Renal cortex interstitium (tissue), 11 donors: ENCODE results near the gene CTNNBIP1. TPM values are rescaled to one million over a fixed set of nuclear protein-coding genes. Genes with fewer than 3 reads are reported as not detected.
A peak's percentile ranks its signal among the peaks of the same experiment; 100 is the strongest.

Source experiments
- DNase-seq, 11 donors: peaks; one replicate each; pipeline ENCODE4 v3.0.0-alpha.2; 2013; ENCODE audit warnings: low read depth in 9 of 11, low spot score in 4 of 11; ENCODE audit errors: extremely low read depth in 1 of 11
- polyA plus RNA-seq, 3 donors: library from polyadenylated mRNA; unstranded; fragments of 120-200 nt; gene quantifications; one replicate each; pipeline ENCODE4 v1.2.1, GENCODE V29; 2013; ENCODE audit not compliant: insufficient read length in 3 of 3

The CTNNBIP1 gene
- polyA plus RNA-seq, 3 donors, result 28.5 to 35.9 (median 35.3) TPM

DNA sequence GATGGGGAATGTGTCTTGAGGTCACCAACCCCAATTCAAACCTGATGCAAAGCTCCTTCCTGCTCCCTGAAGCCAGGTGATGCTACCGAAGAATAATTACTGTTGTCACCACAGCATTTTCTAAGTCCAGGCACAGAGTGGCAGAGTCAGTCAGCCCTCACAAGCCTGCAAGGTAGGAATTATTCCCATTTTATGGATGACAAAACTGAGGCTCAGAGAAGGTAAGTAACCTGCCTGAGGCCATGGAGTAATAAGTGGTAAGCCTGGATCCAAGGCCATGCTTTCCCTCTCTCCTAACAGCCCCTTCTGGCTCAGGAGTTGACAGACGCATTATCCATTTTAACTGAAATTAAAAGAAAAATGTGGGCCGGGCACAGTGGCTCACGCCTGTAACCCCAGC lies 23.0 kb downstream of the CTNNBIP1 start:
- DNase-seq, result no peak

DNA sequence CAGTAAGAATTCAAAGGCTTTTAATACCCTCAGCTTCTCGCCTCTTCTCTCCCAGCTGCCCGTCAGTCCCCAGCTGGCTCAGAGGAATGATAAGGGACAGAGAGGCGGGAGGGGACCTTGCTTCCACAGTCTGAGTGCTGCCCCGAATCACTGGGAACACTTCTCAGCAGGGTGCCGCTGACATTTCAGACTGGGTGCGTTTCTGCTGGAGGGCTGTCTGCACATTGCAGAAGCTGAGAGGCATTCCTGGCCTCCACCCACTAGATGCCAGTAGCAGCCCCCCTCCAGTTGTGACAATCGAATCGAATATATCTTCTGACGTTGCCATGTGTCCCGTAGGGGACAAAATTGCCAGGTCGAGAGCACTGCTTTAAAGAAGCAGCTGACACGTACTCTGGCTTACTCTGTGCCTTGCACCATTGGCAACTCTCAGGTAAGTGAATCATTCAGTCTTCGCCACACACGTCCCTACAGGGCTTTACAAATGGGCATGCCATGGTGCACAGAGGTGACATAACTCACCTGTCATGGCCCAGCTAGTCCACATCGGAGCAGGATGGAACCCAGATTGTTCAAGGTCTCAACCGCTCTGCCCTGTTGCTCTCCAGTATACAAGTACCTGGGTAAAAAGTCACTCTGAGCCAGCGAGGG lies 23.9 kb downstream of the CTNNBIP1 start:
- DNase-seq, result no peak

GRCh38 chr1:9884805-9885204 lies 25.3 kb downstream of the CTNNBIP1 start:
- DNase-seq, result no peak

GRCh38 chr1:9883585-9884449 lies 26.3 kb downstream of the CTNNBIP1 start:
- DNase-seq, result no peak

DNA sequence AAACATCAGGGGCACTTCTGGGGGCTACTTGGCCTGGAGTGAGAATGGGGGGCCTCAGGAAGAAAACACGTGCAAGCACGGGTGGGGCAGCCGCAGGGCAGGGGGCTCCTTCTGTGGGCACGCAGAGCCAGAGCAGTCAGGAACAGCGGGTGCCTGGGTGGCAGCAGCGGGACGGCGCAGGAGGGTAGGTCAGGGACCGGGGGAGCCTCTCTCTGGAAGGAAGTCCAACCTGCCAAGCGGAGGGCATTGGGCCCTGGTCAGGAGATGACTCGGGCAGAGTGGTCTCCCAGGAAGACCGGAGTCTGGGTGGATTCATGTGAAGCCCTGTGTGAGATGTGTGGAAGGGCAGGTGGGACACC lies 27.1 kb downstream of the CTNNBIP1 start:
- DNase-seq, result no peak

GRCh38 chr1:9882296-9882944 lies 27.6 kb downstream of the CTNNBIP1 start:
- DNase-seq, result no peak

DNA sequence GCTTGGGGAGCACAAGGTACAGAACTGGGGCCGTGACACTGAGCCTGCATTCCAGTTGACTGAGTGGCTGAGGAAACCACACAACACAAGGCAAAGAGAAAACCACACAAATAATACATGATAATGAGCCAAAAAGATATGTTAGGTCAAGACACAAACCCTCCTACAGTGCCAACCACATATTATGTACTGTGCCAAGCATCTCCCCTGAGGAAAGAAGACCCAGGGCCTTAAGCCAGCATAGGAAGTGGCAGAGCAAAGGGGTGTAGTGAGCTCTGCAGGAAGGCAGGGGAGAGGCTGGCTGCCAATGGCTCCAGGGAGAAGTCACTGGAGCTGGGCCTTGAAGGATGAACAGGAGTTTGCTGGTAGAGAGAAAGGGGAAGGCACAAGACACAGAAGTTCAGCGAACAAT lies 28.2 kb downstream of the CTNNBIP1 start:
- no peak for DNase-seq

DNA sequence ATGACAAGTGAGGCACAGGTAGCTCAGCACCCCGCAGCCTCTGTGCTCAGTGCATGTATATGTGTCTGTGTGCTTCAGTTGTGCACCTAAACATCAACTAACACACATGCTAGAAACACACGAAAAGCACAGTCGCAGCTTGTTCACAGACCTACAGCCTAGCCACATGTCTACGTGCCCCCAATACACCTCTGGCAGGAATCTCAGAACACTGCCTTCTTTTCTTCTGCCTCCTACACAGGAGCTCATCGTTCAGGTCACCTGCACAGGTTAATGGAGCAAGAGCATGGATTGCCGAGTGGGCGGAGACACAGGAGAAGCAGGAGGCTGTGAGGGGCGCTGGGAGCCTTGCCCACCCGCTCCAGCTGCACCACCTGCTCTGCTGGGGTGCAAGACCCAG lies 31.7 kb downstream of the CTNNBIP1 start:
- no peak for DNase-seq

DNA sequence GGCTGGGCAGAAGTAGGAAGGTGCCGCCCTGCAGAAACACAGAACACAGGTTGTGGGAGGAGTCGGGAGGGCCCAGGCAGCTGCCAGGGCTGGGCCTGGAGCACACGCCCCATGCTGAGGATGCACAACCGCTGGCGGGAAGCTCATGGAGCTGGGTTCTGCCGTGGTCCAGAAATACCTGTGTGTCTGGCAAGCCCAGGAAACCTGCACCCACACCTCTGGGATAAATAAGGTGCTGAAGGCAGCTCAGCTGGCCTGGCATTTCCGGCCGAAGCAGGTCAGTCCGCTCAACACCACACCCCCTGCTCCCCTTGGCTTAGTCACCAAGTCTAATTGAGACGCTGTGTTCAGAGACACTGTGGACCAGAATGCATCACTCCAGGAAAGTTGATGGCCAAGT lies 32.1 kb downstream of the CTNNBIP1 start:
- no peak for DNase-seq

- DNase-seq, result no peak
Observed at GRCh38 chr1:9875636-9876000, 34.5 kb downstream of the CTNNBIP1 start.

DNA sequence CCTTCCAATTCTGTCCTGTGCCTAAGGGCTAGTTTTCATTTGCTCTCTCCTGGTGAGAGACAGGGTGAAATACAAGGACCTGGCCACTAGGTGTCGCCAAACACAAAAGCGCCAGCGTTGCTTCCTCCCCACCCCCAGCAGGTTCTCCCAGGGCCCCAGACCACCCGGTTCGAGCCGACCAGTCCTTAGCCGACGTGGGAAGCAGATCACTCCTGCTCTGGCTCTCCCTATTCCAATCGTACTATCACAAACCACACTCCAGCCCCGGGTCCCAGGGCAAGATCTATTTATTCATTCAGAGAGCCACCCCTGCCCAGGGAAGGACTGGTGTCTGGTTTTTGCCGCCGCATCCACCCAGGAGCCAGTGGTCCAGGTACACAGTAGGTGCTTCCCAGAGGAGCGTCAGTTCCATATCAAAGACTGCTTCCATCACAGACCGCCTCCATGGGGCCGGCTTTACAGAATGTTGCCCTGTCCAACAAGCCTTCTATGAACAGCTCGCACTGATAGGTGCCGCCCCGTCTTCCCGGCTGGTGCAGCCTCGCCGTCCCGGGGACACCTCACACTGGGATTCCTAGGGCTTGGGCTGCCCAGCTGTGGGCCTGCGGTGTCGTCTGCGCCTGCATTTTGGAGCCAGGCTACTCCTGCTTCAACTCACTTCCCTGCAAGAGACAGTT lies 35.0 kb downstream of the CTNNBIP1 start:
- peak; percentile 53 to 76 (median 67) for DNase-seq

DNA sequence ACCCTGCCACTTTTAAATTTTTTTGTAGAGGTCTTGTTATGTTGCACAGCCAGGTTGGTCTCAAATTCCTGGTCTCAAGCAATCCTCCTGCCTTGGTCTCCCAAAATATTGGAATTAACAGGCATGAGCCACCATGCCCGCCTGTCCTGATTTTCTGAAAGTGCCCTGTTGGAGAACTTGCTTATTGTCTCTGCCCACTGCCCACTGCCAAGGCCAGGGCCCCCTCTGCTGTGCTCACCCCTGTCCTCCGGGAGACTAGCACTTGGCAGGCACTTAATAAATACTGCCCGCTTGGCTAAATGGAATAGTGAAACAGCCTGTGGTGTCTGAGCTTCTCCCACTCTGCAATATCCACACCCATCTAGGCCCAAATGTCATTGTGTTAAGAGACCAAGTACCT lies 35.7 kb downstream of the CTNNBIP1 start:
- no peak for DNase-seq

- DNase-seq, result no peak
Observed at GRCh38 chr1:9873992-9874391, 36.1 kb downstream of the CTNNBIP1 start.

DNA sequence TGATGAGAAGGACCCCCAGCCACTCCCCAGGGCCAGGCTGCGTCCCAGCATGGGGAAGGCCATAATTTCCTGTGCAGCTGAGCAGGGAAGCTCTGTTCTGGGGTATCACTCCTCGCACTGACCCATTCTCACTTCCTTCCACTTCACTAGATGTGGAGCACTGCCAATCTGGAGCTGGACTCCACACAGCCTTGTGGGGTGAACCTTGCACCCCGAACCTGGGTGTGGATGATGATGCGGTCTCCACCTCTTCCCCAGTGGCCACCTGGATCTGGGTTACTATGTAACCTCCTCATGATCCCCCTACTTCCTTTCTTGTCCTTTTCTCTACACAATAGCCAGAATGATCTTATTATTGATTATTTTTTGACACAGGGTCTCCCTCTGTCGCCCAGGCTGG lies 36.7 kb downstream of the CTNNBIP1 start:
- no peak for DNase-seq

DNA sequence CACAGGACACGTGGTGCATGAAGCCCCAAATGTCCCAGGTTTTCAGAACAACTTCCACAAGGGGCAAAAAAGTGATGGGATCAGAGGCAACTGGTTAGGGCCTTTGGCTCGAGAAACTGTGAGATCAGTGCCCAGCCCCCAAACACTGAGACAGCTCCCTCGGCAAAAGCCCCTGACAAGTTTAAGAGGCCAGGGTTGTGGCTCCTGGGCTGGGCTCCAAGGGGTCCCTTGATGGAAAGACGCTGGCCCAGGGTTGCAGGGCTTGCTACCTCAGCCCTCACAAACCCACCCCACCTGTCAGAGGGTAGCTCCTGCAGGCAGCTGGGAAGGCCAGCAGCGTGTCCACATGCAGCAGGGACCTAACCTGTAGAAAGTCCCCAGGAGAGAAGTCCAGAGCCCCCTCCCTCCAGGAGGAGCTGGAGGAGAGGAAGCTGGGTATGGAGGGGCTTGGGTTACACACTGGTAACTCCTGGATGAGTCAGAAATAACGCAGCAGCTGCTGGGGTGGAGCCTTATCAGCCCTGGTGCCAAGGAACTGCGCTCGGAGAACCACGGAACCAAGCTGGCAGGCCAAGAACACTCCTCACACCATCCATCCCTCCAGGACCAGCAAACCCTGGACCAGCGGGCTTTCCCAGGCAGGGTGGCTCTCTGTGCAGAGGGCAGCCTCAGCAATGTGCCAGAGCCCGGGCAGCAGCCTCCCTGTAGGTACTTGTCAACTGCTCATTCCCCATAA lies 37.5 kb downstream of the CTNNBIP1 start:
- DNase-seq, result no peak

- DNase-seq, result no peak
Observed at GRCh38 chr1:9871707-9872425, 38.2 kb downstream of the CTNNBIP1 start.

- no peak for DNase-seq
Observed at GRCh38 chr1:9871021-9871420, 39.0 kb downstream of the CTNNBIP1 start.

DNA sequence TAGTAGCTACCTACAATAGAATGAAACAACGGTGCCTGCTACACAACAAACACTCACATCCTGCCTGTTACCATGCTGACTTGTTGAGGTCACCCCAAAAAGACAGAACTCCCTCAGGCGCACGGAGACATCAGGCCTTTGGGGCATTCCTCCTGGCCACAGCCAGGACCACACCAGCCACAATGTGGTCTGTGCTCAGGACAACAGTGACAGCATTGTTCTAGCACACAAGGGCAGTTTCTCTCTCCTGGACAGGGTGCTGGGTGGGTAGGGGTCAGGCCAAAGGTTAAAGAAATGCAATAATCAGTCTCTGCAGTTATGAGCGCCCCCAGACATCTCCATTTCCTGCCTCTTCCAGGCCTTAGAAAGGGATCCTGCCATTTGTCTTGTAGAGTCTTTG lies 39.5 kb downstream of the CTNNBIP1 start:
- no peak for DNase-seq
